ENCODE measurements around the gene TBC1D23. TPM values are rescaled to one million over a fixed set of nuclear protein-coding genes. Genes with fewer than 3 reads are reported as not detected.

Gene TBC1D23
- total and polyA plus RNA-seq, 2 of the 13 experiments (the other 11 are each of a cell fraction or from before 2014, with no cell fraction given), result 28.7 to 35.4 TPM

DNA sequence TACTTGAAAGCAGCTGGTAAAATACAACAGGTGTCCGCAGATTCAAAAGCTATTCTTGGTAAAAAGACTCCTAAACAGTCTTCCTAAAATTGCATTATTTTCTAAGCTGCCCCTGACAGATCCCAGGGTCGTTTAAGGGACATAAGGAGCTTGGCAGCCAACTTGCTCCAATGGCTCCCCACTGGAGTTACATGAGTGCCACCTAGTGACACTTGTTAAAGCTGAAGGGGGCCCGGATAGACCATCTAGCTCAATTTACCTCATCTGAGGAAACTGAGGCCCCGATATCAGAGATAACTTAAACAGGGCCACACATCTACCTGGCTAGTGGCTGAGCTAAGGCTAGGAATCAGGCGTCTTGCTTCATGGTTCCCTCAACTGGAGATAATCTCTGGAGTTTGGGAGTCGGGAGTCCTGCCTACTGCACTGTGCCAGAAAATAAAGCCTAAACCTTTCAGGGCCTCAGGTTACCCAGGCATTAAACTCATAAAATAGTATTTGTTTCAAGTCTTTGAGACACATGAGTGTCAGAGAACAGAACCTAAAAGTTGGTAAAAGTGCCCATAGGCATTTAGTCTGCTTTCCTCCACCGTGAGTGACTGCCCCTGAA lies 6.5 kb upstream of the TBC1D23 start (continued):
- no peak for TF ChIP-seq KAT7 (CRISPR knock-in tag; IDR thresholded peaks at IDR 0.05; ENCODE audit: borderline replicate concordance)
- TF ChIP-seq ZBTB21 (CRISPR knock-in tag; IDR thresholded peaks at IDR 0.05), result no peak
- no peak for TF ChIP-seq ZNF83 (CRISPR knock-in tag; IDR thresholded peaks at IDR 0.05; ENCODE audit: borderline replicate concordance)
- TF ChIP-seq CHD4 (IDR thresholded peaks at IDR 0.05; ENCODE audit: borderline replicate concordance, low read length), result no peak
- no peak for TF ChIP-seq ZNF839 (CRISPR knock-in tag; IDR thresholded peaks at IDR 0.05; ENCODE audit: borderline replicate concordance)
- no peak for TF ChIP-seq NFE2 (CRISPR knock-in tag; IDR thresholded peaks at IDR 0.05)
- no peak for TF ChIP-seq ZNF772 (CRISPR knock-in tag; IDR thresholded peaks at IDR 0.05)
- no peak for TF ChIP-seq ATRX (CRISPR knock-in tag; IDR thresholded peaks at IDR 0.05; ENCODE audit: borderline replicate concordance)
- 0 out of 2 replicates have a peak, but pooled peaks have one; percentile 46 for TF ChIP-seq ZBTB7B (CRISPR knock-in tag; IDR thresholded peaks at IDR 0.05)
- TF ChIP-seq BCL6 (CRISPR knock-in tag; IDR thresholded peaks at IDR 0.05), result 0 out of 2 replicates have a peak, but pooled peaks have one; percentile 23
- no peak for TF ChIP-seq ZNF615 (CRISPR knock-in tag; IDR thresholded peaks at IDR 0.05; ENCODE audit: borderline replicate concordance)
- no peak for TF ChIP-seq ZNF180 (CRISPR knock-in tag; IDR thresholded peaks at IDR 0.05; ENCODE audit: borderline replicate concordance, low read depth)
- no peak for TF ChIP-seq NFYC (CRISPR knock-in tag; IDR thresholded peaks at IDR 0.05)
- TF ChIP-seq FOXJ3 (CRISPR knock-in tag; IDR thresholded peaks at IDR 0.05; ENCODE audit: borderline replicate concordance), result no peak
- no peak for TF ChIP-seq ETV6 (CRISPR knock-in tag; conservative IDR thresholded peaks at IDR 0.05)
- no peak for TF ChIP-seq ZNF607 (CRISPR knock-in tag; IDR thresholded peaks at IDR 0.05; ENCODE audit: borderline replicate concordance)
- no peak for TF ChIP-seq ARNTL (CRISPR knock-in tag; IDR thresholded peaks at IDR 0.05)
- TF ChIP-seq KAT8 (CRISPR knock-in tag; IDR thresholded peaks at IDR 0.05), result 0 out of 2 replicates have a peak, but pooled peaks have one; percentile 29
- TF ChIP-seq SNAPC2 (CRISPR knock-in tag; IDR thresholded peaks at IDR 0.05), result no peak
- no peak for TF ChIP-seq SUZ12 (IDR thresholded peaks at IDR 0.05; ENCODE audit: low read depth, low read length)
- TF ChIP-seq PHF21A (CRISPR knock-in tag; IDR thresholded peaks at IDR 0.05), result 0 out of 2 replicates have a peak, but pooled peaks have one; percentile 24
- no peak for TF ChIP-seq POLR2AphosphoS2 (IDR thresholded peaks at IDR 0.05; ENCODE audit: low read depth, low read length)
- TF ChIP-seq ZNF550 (CRISPR knock-in tag; IDR thresholded peaks at IDR 0.05; ENCODE audit: borderline replicate concordance), result no peak
- TF ChIP-seq, protein P1, sequence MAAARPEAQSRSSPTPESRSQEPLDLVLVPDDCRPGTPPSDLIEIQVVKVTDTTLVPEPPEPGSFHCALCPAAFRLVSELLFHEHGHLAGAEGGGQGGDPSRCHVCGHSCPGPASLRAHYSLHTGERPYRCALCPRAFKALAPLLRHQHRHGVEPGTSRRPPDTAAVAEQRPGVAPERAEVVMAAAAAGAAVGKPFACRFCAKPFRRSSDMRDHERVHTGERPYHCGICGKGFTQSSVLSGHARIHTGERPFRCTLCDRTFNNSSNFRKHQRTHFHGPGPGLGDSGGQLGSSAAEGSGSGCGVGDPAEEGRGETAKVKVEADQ (CRISPR knock-in tag; IDR thresholded peaks at IDR 0.05; ENCODE audit: borderline replicate concordance), result no peak
- no peak for TF ChIP-seq ZNF30 (CRISPR knock-in tag; IDR thresholded peaks at IDR 0.05)
- TF ChIP-seq GTF2F1 (IDR thresholded peaks at IDR 0.05; ENCODE audit: low read length), result no peak
- TF ChIP-seq, protein P2, sequence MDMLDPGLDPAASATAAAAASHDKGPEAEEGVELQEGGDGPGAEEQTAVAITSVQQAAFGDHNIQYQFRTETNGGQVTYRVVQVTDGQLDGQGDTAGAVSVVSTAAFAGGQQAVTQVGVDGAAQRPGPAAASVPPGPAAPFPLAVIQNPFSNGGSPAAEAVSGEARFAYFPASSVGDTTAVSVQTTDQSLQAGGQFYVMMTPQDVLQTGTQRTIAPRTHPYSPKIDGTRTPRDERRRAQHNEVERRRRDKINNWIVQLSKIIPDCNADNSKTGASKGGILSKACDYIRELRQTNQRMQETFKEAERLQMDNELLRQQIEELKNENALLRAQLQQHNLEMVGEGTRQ (IDR thresholded peaks at IDR 0.05; ENCODE audit: low read depth, low read length), result no peak
- TF ChIP-seq, protein P2 (CRISPR knock-in tag; IDR thresholded peaks at IDR 0.05; ENCODE audit: borderline replicate concordance), result no peak
- no peak for TF ChIP-seq DNMT1 (CRISPR knock-in tag; IDR thresholded peaks at IDR 0.05)
- TF ChIP-seq ZNF33A (CRISPR knock-in tag; IDR thresholded peaks at IDR 0.05; ENCODE audit: borderline replicate concordance), result no peak
- TF ChIP-seq NFIB (CRISPR knock-in tag; IDR thresholded peaks at IDR 0.05; ENCODE audit: borderline replicate concordance), result no peak

All from HepG2 (cell line).